HG03571 (cell line): Measurements from ENCODE around the gene TBC1D21.

Experiments
- ATAC-seq: cut with Tn5 transposase; IDR thresholded peaks from one replicate; pipeline ENCODE4 v1.9.1; 2021; ENCODE audit not compliant: unreplicated experiment

Gene TBC1D21

DNA sequence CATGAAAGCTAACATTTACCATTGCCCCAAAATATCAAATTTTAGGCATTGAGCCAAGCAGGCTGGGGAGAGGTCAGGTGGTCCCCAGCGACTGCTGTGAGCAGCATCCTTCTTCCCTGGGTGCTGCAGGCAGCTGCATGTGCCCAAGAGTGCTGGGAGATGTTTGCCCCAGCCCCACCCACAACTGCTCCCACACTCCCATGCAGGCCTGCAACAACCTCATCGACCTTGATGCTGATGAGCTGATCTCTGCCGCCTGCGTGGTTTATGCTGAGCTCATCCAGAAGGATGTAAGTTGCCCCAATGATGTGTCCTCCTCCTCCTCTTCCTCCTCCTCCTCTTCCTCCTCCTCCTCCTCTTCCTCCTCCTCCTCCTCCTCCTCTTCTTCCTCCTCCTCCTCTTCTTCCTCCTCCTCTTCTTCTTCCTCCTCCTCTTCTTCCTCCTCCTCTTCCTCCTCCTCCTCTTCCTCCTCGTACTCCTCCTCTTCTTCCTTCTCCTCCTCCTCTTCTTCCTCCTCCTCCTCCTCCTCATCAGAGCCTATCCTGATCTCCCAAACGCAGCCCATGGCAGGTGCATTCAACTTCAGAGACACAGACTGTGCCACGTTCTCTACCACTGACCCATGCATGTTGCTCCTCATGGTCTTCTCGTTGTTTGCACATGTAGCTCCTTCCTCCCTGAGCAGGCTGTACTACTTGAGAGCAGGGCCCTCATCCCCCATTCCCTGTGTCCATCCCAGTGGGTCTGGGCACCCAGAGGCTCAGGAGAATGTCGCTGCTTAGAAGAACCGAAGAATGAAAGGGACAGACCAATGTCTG lies 15.1 kb downstream of the TBC1D21 start:
- no peak for ATAC-seq

DNA sequence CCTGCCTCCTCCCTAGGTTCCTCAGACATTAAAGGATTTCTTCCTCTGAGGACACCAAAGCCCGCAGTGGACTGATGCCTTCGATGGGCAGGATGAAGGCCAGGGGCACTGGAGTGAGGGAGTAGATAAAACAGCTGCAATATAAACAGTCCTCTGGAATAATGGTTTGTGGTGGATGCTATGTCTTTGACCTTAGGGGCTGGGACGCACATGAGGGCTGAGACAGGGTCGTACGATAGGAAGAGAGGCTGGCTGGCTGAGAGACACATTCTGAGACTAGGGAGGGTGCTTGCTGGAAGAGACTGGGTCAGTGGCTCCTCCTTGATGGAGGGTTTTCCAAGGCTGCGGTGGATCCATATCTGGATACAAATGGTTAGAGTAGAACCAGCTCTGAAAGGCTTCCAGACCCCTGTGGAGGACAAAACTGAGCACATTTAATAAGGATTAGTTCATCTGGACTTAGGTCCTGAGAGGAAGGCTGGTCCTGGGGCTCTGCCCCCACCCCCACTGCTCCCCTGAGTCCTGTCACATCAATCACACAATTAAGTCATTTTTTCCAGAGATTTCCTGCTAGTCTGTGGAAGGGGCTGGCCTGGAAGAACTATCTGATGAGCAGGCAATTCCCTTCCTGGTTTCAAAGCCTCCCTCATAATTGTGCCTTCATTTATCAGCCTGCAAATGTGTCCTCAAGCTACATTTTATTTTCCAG lies 15.8 kb downstream of the TBC1D21 start:
- ATAC-seq: no peak

DNA sequence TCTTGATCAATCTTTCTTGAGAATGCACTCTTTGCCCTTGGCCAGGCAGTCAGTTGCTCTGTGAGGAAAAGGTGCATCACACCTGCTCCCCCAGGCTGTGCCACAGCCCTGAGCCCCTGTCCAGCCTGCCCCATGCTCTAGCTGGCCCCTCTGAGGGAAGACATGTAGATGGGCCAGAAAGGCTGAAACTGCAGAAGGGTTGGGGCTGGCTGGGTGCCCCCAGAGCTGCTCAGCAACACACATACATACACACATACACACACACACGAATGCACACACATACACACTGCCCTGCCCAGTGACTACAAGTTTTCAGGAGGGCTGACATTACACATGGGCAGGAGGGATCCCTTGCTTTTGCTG lies 16.4 kb downstream of the TBC1D21 start:
- ATAC-seq: no peak

DNA sequence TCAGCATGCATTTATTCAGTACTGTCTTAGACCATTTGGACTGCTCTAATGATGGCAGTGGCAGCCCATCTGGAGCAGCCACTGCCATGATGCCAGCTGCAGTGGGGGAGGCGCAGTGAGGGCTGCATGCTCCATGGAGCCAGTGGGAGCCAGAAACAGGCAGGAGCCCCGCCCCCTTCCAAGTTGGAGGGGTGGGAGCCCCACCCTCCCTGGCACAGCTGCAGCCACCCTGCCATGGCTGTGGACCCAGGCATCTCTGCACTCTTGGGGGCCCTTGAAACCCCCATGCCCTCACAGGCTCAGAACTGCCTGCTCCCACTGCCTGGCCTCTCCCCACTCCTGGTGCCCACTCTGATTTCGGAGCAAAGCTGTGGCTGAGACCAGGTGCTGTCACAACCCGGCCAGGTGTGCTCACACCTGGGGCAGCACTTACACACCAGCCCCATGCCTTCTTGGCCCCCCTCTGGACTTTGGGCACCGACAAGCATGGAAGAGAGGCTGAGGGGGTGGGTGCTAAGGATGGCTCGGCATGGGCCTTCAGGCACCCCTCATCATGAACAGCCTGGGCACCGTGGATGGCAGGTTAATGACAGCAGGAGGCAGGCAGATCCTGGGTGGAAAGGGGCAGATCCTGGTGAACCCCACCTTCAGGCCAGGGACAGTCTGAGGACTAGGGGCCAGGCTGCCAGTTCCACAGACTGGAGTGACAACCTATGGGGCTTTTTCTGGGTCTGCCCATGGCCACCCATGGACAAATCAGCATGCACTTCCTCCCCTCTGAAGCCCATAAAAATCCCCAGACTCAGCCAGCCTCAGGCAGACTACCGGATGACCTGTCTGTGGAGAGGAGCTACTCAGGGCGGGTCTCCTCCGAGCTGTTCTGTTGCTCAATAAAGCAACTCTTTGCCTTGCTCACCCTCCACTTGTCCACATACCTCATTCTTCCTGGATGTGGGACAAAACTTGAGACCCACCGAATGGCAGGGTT lies 18.3 kb downstream of the TBC1D21 start:
- no peak for ATAC-seq

DNA sequence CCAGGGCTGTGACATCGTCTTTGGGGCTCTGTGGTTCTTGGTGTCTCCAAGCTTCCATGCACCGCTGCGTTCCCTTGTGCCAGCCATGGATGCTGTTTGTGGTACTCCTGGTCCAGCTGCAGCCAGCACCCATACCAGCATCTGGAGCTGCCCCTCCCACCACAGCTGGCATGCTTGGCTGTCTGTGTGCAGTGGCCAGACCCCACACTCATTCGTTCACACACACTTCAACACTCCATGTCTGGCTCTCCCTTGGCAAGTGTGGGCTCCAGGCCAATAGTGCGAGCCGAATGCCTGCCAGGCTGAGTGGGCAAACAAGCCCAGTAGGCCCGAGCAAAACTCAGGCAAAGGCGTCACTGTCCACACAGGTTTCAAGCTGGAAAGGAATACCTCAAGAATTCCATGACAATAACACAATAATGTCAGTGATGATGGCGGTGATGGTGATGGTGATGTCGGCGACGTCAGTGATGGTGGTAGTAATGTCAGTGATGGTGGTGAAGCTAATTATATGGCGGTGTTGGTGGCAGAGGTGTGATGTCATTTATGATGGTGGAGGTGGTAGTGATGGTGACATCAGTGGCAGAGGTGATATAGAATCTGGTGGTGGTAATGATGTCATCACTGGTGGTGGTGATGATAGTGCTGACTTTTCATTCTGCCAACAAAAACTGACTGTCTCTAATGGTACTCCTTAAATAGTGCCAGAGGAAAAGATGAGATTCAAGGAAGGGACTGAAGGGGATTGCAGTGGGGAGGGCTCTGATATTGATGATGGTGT lies 19.3 kb downstream of the TBC1D21 start:
- no peak for ATAC-seq

DNA sequence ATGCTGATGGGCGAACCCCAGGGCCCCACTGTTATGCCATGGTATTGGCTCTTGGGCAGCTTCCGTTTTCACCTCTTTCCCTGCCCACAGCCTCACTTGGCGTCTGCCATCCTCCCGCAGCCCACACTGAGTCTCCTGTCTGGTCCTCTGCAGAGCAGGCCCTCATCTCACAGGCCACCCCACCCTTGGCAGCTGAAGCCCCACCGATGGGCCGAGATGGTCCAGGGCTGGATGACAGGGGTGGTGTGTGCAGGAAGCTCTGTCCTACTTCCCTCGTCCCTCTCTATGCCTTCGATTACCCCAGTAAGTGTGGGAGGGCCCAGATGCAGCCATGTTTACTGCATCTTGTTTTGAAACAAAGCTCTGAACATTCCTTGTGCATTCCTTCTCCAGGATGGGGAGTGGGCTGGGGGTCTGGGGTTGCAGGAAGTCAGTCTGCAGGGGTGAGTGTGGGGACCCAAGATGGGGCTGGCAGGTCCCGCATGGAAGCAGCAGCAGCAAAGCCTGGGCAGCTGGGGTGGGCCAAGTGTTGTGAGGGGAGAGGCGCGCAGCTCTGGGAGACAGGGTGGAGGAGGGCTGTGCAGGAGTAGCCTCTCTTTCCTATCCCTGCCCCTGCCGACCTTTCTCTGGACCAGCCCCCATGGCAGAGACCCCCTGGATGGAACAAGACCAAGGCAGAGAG lies 20.9 kb downstream of the TBC1D21 start:
- no peak for ATAC-seq

DNA sequence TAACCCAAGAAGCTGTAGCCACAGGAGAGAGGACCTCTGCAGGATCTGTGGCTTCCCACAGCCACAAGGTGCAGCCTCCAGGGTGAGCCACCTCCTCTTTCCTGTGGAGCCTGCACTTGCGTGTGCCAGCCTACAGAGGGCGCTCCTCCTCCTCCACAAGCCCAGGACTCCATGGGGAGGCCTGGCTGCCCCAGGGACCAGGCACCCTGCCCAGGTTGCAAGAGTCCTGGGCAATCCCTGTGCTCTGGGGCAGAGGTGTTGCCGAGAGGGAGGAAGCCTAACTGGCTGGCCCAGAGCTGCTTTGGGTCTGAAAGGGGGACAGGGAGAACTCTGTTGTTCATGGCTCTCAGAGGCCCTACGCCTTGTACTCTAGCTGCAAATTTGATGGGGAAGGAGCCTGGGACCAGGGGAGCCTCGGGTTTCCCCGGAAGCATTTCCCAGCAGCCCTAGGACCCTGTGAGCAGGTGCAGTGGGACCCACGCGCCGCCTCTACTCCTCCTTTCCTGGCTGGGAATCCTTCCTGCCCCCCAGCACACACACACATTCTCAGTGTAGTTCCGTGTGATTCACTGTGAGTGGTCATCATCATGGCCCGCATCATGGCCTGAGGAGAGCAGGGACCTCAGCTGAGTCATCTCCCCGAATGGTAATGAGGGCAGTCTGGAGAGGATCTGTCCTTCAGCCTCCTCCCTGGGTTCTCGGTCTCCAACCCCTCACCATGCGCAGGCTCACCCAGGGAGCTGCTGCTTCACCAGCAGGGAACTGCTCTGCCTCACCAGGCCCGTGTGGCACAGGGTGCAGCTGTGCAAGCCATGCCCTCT lies 24.3 kb downstream of the TBC1D21 start:
- no peak for ATAC-seq

DNA sequence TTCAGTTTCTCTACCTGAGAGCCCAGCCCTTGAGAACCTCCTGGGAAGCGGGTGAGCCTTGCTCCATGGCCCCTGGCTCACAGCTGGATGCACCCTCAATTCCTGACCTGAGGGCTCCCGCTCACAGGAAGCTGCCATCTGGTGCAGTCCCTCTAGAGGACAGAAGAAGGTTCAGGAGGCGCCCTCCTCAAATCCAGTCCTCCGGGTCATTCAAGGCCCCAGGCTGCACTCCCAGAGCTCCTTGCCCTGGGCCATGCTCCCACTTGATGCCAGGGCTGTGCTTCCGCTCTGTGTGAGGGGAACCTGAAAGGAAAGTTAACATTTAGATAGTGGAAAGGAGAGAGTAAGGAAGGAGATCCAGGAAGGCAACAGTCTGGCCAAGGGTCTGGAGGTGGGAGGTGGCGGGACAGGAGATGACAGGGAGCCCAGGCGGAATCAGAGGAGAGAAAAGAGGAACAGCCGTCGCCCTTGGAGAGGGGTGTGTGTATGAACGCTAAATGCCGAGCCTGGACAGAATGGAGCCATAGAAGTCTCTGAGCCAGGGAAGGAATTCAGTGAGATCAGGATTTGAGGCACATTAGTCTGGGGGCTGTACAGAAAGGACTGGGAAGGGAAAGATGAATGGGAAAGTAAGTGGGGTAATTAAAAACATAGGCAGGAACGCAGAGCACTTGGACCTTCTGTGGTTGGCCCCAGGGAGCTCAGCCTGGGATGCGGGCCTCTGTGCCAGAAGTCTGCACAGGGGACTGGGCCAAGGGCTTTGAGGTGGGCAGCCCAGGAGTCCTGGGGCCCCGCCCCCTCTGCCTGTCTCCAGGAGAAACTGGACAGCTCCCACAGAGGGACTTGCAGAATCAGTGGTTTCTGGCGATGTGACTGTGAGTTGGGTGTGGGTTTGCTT lies 26.1 kb downstream of the TBC1D21 start:
- no peak for ATAC-seq

DNA sequence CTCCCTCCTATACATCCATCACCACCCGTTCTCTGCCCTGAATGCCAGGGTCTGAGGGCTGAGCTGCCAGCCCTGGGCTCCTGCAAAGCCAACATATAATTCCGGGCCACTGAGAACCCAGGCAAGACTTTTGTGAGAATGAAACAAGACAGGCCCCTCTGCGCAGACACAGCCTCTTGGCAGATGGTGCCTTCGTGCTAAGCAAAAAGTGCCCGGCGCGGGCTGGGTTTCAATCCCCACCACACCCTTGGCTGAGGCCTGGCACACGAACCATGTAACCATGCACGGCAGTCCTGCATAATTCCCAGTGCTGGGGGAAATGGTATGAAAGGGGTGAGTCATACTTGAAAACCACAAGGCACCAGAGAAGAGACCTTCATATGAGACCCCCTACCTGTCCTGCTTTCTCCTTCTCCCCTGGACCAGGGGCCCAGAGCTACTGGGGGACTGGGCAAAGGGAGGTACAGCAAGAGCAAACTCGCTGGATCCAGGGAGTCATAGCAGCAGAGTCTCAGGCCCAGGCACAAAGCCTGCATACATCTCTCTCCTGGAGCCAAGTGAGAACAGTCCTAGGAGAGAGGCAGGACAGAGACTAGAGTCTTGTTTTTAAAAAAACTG lies 26.8 kb downstream of the TBC1D21 start:
- no peak for ATAC-seq

DNA sequence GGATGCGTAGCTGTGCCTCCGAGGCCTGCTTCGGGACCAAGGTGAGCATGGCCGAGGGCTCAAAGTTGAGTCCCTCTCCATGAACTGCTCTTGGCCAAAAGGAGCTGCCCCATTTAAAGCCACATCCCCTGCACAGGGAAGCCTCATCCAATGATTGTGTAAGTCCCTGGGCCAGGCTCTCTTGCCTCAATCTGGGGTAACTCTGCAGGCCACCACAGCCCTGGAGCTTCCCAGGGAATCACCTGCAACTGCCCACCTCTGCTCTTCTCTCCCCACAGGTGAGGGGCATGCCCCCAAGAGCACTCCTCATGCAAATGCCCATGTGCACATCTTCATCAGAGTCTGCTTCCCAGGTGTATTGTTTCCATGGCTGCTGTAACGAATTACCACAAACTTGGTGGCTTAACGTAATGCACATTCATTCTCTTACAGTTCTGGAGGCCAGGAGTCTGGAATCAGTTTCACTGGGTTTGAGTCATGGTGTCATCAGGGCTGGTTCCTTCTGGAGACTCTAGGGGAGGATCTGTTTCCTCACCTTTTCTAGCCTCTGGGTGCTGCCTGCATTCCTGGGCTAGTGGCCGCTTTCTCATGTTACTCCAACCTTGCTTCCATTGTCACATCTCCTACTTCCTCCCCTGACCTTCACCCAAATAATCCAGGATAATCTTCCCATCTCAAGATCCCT lies 27.9 kb downstream of the TBC1D21 start:
- ATAC-seq: no peak

DNA sequence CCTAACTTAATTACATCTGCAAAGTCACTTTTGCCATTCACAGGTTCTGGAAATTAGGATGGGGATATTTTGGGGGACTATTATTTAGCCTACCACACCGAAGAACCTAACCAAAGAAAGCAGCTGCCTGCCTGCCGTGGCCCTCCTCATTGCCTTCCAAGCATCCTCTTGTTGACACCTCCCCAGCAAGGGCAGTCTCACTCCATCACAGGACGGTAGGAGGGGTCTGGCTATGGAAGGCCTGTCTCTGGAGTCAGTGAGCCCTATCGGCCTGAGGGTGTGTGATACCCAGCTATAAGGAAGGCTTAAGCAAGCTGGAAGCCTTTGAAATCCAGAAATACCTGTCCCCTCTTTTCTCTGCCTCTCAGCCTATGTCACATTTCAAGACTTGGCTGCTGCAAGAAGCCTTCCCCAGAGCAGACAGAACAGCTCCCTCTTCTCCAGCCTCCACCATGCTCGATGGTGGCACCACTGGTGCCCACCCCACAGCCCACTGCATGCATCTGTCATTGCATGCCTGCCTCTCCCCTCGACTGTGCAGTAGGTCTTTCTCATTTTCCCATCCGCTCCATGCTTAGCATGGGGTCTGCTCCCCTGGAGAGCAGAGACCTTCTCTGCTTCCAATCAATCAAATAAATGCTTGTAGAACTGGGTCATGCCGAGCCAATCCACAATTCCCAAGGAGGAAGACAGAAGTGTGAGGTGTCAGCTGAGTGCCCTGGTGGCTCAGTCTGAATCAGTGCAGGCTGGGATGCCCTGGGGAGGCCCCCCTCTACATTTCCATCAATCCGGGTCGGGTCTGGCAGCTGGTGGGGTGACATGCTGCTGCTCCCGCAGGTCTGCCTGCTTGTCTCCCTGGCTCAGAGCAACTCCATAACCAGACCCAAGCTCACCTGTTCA lies 29.0 kb downstream of the TBC1D21 start:
- ATAC-seq: no peak

DNA sequence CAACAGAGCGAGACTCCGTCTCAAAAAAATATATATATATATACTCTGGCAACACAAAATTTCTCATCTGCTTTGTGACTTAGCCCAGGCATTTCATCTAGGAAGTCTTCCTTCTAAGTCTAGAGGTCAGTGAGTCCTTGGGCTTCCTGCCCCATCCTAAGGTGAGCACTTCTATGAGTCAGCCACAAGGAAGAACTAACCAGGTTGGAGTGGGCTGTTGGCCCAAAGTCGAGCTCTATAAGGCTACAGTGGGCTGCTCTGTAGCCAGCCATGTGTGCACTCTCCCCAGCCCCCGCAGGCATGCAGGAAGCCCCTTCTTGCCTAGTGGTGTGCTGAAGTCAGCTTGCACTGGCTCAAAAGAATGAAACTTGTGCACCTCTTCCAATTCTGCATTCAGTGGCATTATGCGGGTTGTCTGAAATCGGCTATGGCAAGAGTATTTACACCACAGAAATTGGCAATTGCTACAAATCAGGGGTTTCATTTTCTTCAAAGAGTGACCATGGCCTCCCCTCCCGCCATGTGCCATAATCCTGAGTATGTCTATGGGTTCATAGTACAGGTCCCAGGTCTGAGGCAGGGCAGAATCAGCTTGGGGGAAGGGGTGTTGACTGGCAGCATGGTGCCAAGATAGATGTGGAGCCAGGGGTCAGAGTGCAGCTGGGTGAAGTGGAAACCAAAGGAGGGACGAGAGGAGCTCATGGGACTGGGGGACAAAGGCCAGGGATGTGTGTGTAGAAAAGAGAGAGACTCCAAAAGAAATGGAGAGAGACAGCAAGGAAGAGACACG lies 30.9 kb downstream of the TBC1D21 start:
- ATAC-seq: no peak

DNA sequence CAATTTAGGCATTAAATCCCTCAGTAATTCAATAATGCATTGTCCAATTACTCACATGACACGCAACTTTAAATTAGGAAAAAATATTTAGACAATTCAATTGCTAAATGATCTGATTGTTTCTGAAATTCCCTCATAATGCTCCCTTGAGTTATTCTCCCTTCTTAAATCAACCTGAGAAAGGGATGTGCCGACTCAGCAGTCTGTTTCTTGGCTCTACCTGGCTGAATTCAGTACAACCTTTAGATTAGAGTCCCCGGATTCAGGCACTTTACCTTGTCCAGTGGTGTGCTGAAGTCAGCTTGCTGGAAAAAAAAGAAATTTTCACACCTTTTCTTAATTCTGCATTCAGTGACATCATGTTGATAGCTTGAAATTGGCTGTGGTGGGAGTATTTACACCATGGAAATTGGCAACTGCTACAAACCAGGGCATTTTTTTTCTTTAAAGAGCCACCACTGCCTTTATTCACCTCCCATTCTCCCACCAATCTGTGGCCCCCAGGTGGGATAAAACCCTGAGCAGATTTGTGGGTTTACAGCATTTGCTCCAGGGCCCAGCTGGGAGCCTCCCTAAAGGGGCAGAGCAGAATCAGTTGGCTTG lies 32.0 kb downstream of the TBC1D21 start:
- no peak for ATAC-seq

DNA sequence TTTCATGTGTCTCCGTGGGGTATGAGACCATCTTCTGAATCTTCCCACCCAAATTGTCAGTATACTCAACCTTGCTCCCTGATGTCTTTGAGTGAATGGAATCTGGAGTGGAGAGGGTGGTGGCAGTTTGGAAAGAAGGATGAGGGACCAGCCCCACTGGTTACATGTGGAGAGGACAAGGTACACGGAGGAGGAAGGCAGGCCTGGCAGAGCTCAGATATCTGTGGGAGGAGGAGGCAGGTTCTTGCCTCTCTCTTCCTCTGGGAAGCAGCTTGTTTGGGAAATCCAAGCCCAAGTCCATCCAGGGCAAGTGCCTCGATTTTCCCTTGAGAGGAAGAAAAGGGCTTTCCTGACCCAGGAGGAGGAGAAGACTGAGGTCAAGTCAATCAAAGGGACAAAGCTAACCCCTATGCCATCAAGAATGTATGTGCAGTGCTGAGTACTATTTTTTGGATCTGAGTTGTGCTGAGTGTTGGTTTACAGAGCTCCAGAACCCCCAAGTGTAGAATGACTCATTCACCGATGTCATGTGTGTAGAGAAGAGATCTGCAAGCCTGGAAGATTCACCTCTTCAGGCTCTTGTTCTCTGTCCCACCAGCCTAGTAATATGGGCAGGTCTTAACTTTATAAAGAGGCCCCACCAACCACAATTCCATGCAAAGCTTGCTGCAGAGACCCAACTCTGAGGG lies 33.1 kb downstream of the TBC1D21 start:
- ATAC-seq: no peak
